Hypothalamus (tissue), 51 donors: ENCODE results near the gene SMIM32.
A peak's percentile ranks its signal among the peaks of the same experiment; 100 is the strongest.

ENCODE experiments used
- DNase-seq, 51 donors: peaks; one replicate each; lab custom pipeline; 2025; lab: John Stamatoyannopoulos, UW

Gene SMIM32

GRCh38 chr5:136190091-136190720 lies 2.8 kb downstream of the SMIM32 start:
- no peak for DNase-seq

GRCh38 chr5:136188859-136189258 lies 4.1 kb downstream of the SMIM32 start:
- no peak for DNase-seq

- no peak for DNase-seq
These were observed 6.2 kb downstream of the SMIM32 start for GRCh38 chr5:136186796-136187195.

GRCh38 chr5:136185974-136186665 lies 6.8 kb downstream of the SMIM32 start:
- no peak for DNase-seq

GRCh38 chr5:136182618-136183017 lies 10.3 kb downstream of the SMIM32 start:
- no peak for DNase-seq

- DNase-seq, result peak in 2 of 51 donors; percentile 16 to 29
These were observed 18.8 kb downstream of the SMIM32 start for GRCh38 chr5:136174021-136174659.

GRCh38 chr5:136169218-136169617 lies 23.7 kb downstream of the SMIM32 start:
- no peak for DNase-seq

- DNase-seq, result no peak
These were observed 26.1 kb downstream of the SMIM32 start for GRCh38 chr5:136166909-136167308.

- DNase-seq, result no peak
These were observed 28.7 kb downstream of the SMIM32 start for GRCh38 chr5:136164226-136164625.

GRCh38 chr5:136162008-136162407 lies 31.0 kb downstream of the SMIM32 start:
- DNase-seq, result peak in 3 of 51 donors; percentile 1 to 19 (median 6)

- DNase-seq, result no peak
These were observed 33.5 kb downstream of the SMIM32 start for GRCh38 chr5:136159457-136159856.

- DNase-seq, result no peak
These were observed 35.4 kb downstream of the SMIM32 start for GRCh38 chr5:136157514-136157913.

- DNase-seq, result no peak
These were observed 37.2 kb downstream of the SMIM32 start for GRCh38 chr5:136155761-136156160.

GRCh38 chr5:136155078-136155477 lies 37.9 kb downstream of the SMIM32 start:
- no peak for DNase-seq

GRCh38 chr5:136153581-136154236 lies 39.3 kb downstream of the SMIM32 start:
- no peak for DNase-seq

GRCh38 chr5:136149891-136150290 lies 43.1 kb downstream of the SMIM32 start:
- DNase-seq, result no peak

- no peak for DNase-seq
These were observed 45.3 kb downstream of the SMIM32 start for GRCh38 chr5:136147632-136148031.

GRCh38 chr5:136146201-136146600 lies 46.8 kb downstream of the SMIM32 start:
- no peak for DNase-seq

GRCh38 chr5:136145030-136145429 lies 47.9 kb downstream of the SMIM32 start:
- no peak for DNase-seq

- no peak for DNase-seq
These were observed 49.2 kb downstream of the SMIM32 start for GRCh38 chr5:136143763-136144162.

GRCh38 chr5:136143312-136143711 lies 49.6 kb downstream of the SMIM32 start:
- no peak for DNase-seq
